ENCODE results near the gene KLF9. TPM values are rescaled to one million over a fixed set of nuclear protein-coding genes. Genes with fewer than 3 reads are reported as not detected.

KLF9 gene
- total and polyA plus RNA-seq, 9 of the 15 experiments (the other 6 are each of a cell fraction or from before 2014, with no cell fraction given) = 3.3 to 11.9 (median 6.9) TPM

DNA sequence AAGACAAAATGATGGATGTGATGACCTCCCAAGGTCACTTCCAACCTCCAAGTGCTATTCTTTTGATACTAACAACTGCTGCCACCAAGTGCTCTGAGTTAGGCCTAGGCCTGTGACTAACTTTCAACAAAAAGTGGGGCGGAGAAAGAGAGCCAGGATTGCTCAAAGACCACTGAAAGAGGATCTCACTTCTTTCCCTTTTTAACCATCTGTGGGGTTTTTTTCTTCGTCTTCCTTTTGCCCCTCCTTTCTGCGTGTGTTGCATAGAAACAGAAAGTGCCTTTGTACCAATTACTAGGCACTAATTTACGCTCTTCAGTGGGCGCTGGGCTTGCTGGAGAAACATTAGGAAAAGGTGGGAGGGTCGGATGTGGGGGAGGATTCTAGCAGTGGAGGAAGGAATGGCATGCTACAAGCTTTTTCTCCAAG, 8.0 kb downstream of the KLF9 start:
- peaks cover 92% of the 10 kb centered on the region for H3K79me2 ChIP-seq (ENCODE audit: control insufficient read depth, insufficient read depth, low read length)
- no peak overlapping the region for H3K9ac ChIP-seq (ENCODE audit: insufficient read depth in 1 of 2, low read depth in 2 of 2, low read length in 2 of 2)
- H3K36me3 ChIP-seq (ENCODE audit: control insufficient read depth, insufficient read depth, low read length) = no peaks in the 10 kb centered on the region
- 30% methylated on average over 6 of the region's 6 CpGs for WGBS (ENCODE audit: insufficient coverage, low coverage, missing lambda C conversion rate)
- H4K20me1 ChIP-seq (replicated peaks; ENCODE audit: control insufficient read depth, insufficient read depth, low read length) = peaks cover 10% of the 10 kb centered on the region; the same call in 1 of the 2 replicates
- no peak overlapping the region for H3K4me2 ChIP-seq (ENCODE audit: insufficient read depth, low read length)
- intact Hi-C loops (cut with micrococcal nuclease) = no loop called here
- H3K4me1 ChIP-seq (replicated peaks in 1 of 2; ENCODE audit: control insufficient read depth in 2 of 2, insufficient read depth in 2 of 2, low read length in 2 of 2) = peaks cover 8 to 43% of the 10 kb centered on the region in 2 experiments; a peak in 4 of 5 replicates
- no peaks in the 10 kb centered on the region for H3K9me3 ChIP-seq (replicated peaks; ENCODE audit: control insufficient read depth, insufficient read depth, low read depth, low read length)
- H3K27ac ChIP-seq (ENCODE audit: extremely low read depth, low read depth, low read length) = no peak overlapping the region
- TF ChIP-seq, protein P1, sequence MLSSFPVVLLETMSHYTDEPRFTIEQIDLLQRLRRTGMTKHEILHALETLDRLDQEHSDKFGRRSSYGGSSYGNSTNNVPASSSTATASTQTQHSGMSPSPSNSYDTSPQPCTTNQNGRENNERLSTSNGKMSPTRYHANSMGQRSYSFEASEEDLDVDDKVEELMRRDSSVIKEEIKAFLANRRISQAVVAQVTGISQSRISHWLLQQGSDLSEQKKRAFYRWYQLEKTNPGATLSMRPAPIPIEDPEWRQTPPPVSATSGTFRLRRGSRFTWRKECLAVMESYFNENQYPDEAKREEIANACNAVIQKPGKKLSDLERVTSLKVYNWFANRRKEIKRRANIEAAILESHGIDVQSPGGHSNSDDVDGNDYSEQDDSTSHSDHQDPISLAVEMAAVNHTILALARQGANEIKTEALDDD (IDR thresholded peaks at IDR 0.05) = peak; percentile 63; the same call in 1 of the 2 replicates
- TF ChIP-seq OTX1 (CRISPR knock-in tag; IDR thresholded peaks at IDR 0.05) (no peak), ZNF586 (CRISPR knock-in tag; conservative IDR thresholded peaks at IDR 0.05) (no peak), RAD21 (CRISPR knock-in tag; conservative IDR thresholded peaks at IDR 0.05 in 1 of 2, IDR thresholded peaks at IDR 0.05 in 1 of 2) (0 out of 4 replicates have a peak, but pooled peaks of 1 of the 2 experiments have one; percentile 20), ESRRA (IDR thresholded peaks at IDR 0.05; ENCODE audit: borderline replicate concordance, low read depth) (peak; percentile 94), MEIS2 (IDR thresholded peaks at IDR 0.05; ENCODE audit: partially characterized antibody) (peak; percentile 28), KDM1A (IDR thresholded peaks at IDR 0.05) (0 out of 4 replicates have a peak, but pooled peaks of 1 of the 2 experiments have one; percentile 19)
- no TSS peak for BruUV-seq (replicated peaks)
- no peak overlapping the region for H3K4me3 ChIP-seq
- ChIA-PET POLR2A (interaction anchor here (1.3 kb wide), 1 partner anchor 8 kb away, joined by 3 read pairs; the partner anchor contains the start of gene KLF9), CTCF (ENCODE audit: low intra/inter-chr PET ratio) (no interaction called here)
- in situ Hi-C loops (cut with MboI) = no loop called here
- no peaks in the 10 kb centered on the region for H3K9me1 ChIP-seq (ENCODE audit: control insufficient read depth, insufficient read depth, low read length)
- no peaks in the 10 kb centered on the region for H3K27me3 ChIP-seq (ENCODE audit: control insufficient read depth in 2 of 2, insufficient read depth in 2 of 2, low read length in 2 of 2)
- DNase-seq (ENCODE audit: extremely low read depth in 1 of 4, low spot score in 3 of 4) (peak in 1 of 4 experiments; percentile 40), FAIRE-seq (peak; percentile 72), ATAC-seq (peak; percentile 54)
- no peak overlapping the region for H2AFZ ChIP-seq (ENCODE audit: low read depth, low read length)
